NCI-H748 treated with DMSO at 0.1 percent for 48 hours (cell line): ENCODE results near the gene TREML2.
"Not testable (repeated sequence)": the region's sequence is repeated elsewhere in the genome, so short reads cannot be mapped to it uniquely, and the experiment has no call there.

Experiments
- DNase-seq: peaks from one replicate; lab custom pipeline; 2025; lab: John Stamatoyannopoulos, UW

TREML2 gene

GRCh38 chr6:41208439-41209106 is 7.6 kb upstream of the TREML2 start:
- no peak for DNase-seq

DNA sequence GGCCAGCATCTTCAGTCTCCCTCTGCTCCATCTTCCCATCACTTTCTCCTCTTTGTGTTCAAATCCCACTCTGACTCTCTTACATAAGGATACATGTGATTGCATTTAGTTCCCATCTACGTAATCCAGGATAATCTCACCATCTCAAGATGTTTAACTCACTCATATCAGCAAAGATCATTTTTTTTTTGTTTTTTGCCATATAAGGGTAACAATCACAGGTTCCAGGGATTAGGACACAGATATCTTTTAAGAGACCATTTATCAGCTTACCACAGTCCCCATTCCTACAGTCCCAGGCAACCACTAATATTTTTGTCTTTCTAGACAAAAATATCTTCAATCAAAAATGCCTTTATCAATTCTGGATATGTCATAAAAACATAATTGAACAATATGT is 3.2 kb upstream of the TREML2 start:
- no peak for DNase-seq

GRCh38 chr6:41201764-41202173 is 820 bp upstream of the TREML2 start:
- DNase-seq: no peak

GRCh38 chr6:41200296-41200900 is 551 bp downstream of the TREML2 start:
- DNase-seq: no peak

DNA sequence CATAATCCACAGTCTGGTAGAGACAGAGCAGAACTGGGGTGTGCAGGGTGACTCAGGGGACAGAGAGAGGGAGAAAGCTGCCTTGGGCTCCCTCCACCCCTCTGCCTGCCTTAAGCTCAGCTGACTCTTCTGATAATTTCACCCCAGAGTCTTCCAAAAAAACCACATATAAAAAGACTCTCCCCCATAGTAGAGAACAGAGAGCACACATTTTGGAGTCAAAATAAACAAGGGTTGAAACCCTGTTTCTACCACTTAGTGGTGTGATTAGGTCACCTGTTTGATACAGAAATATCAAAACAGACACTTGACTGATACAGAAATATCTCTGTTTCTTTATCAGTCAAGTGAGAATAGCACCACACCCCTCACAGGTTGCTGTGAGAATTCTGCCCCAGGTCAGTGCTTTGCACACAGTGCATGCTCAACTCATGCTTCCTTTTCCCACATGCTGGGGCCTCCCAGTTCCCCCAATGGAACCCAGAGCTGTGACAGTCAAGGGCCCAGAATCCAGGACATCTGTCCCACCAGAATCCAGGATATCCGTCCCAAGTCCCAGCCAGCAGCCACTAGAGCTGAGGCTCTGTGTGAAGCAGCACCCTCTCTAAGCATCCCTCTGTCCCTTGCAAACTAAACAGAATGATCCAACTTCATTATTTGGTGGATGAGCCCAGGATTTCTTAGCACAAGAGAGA is 1.2 kb downstream of the TREML2 start:
- DNase-seq: no peak

DNA sequence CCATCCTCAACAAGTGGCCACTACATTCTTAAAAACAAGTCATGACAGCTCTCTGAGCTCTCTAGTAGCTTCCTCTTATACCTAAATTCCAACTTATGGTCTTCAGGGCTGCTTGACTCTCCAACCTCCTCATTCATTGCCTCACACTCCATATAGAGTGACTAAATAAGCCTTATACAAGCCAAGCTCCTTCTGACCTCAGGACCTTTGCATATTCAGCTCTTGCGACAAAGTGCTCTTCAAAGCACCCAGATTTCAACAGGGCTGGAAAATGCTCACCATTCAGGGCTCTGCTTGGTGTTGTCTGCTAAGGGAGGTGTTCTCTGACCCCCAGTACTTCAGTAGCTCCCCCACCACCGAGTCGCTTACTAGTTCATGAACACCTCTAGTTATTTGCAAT is 3.7 kb downstream of the TREML2 start:
- DNase-seq: no peak

DNA sequence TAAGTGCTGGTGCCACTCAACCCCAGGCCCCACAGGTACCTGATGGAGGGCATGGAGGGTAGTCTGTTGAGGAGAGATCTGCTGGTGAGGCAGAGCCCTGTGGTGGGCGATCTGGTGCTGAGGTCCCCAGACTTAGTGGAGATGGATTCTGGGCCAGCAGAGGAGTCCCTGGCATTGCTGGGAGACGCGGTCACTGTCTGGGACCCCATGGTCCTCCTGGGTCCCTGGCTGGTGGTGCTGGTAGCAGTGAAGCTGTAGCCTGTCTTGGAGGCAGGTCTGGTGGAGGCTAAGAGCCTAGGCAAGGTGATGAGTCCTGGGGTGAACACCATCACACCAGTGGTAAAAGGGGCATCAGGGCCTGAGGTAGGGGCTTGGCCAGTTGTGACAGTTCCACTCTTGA is 6.6 kb downstream of the TREML2 start:
- DNase-seq: no peak

GRCh38 chr6:41193884-41194283 is 7.1 kb downstream of the TREML2 start:
- DNase-seq: no peak

DNA sequence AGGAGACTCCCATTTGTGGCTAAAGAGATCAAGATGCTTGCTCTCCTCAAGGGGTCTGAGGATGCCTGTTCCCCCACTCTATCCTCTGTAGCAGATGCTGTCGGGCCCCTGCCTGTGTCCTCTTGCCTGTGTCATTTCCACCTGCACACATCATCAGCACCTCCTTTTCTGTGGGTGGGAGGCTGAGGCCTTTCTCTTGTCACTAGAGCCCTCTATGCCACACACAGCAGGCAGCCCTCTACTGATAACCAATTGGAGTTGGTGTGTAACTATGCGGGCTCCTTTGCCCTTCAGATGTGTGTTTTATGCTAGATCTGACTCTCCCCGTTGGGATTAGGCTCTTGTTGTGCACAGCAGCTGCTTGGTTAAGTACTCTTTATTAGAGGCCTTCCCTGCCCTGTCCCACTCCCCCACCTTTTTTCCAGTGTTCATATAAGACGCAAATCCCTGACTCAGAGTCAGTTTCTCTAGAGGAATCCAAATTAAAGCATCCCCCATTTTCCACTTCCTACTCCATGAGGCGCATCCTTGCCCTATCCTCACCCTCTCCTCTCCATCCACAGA is 7.7 kb downstream of the TREML2 start:
- no peak for DNase-seq

DNA sequence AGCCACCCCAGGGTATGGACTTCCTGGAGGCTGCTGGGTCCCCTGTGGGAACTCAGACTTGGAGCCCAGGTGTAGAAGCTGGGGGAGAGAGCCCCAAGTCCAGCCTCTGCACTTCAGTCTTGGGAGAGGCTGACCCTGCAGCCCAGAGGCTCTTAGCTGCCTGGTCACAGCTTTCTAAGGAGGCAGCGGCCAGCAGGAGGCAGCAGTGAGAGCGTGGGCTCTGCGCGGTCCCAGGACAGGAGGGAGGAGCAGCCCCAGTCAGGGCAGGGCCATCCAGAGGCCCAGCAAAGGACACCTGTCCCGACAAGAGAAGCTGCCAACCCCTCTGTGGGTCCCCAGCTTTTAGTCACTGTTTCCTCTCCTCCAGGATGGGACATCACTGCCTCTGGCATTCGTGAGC is 9.4 kb downstream of the TREML2 start:
- no peak for DNase-seq

DNA sequence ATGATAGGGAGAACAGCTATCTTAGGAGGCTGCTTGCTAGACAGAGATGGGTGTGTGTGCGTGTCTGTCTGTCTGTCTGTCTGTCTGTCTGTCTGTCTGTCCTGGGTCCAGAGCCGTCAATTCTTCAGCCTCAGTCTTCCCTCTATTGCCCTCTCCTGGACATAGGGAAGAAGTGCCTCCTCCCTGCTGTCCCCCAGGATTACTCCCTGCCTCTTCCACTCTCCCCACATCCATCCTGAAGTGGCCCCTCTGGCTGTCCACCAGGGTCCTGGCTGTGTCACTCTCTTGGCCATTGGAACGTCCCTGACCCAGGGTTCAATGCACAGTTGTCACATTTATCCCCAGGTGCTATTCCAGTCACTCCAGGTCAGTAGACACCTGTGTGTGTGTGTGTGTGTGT is 10.2 kb downstream of the TREML2 start:
- no peak for DNase-seq

GRCh38 chr6:41189967-41190366 is 11.0 kb downstream of the TREML2 start:
- DNase-seq: no peak

- DNase-seq: not testable (repeated sequence)
These were observed 11.9 kb downstream of the TREML2 start for GRCh38 chr6:41189046-41189445.

GRCh38 chr6:41187924-41188886 is 12.7 kb downstream of the TREML2 start:
- no peak for DNase-seq

- DNase-seq: no peak
These were observed 14.9 kb downstream of the TREML2 start for GRCh38 chr6:41186031-41186562.

DNA sequence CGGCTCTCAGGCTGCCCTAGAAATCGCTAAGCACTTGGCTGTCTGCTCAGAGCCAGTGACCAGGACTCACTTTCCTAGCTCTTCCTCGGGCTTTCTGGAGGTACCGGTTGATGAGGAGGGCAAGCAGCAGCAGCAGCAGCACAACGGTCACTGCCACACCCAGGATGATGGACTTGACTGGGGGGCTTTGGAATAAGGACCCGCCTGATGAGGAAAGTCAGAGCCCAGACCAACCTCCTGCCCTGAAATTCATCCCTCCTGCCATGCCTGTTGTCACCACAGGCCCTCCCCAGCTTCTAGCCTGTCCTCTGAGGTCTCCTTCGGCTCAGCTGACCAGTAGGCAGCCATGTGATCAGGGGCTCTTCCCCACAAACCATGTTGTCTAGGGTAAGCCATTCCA is 16.2 kb downstream of the TREML2 start:
- DNase-seq: no peak

DNA sequence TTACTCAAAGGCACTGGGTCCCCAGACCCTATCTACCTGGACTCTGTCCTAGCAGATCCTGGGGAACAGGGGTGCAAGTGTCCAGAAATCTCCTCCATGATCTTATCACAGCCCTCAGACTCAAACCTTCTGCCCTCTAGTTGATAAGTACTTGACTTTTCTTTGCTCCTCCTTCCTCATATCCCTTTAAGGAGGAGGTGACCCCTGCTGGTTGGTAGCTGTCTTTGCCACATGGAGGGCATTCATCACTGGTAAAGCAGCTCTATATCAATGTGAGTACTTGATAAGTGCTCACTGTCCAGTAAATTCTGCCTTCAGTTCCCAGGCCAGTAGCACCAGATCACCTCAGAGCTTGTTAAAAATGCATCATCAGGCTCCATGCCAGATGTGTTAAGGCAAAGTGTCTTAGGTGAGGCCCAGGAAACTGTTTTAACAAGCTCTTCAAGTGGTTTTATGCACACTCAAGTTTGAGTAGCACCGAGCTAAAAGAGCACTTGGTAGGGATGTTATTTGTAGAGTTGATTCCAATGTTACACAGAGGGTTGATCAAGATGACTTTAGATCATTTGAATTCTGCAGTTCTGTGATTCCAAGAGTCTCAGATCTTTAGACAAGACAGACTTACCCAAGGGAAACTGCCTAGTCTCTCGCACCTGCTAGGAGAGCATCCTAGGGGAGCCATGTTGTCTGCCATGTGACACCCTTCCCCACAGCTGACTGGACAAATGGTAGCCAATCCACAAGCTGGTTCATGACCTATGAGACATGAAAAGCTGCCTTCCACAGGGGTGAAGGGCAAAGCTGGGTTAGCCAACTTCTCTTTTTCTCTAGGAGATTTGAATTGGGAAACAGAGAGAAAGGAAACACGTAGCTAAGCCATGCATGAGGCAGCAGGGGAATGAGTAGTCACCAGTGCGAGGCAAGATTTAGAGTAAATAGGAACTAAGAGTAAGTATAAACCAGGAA is 18.6 kb downstream of the TREML2 start:
- peak; percentile 6 for DNase-seq

DNA sequence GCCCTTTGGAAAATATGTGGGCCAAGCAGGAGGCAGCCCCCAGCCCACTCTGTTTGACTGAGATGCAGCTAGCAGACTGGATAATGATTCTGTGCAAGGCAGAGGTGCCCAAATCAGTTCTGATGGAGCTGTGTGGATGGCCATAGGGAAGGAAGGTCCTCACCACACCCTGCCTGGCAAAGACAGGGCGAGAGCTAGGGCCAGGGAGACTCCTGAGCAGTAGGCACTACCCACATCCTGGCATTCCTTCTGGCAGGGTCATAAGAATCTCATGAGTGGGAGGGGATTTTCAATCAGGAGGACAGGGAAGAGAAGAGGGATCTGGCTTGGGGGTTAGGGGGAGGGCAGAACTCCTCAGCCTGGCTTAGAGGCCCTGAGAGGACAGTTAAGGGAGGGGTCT is 19.4 kb downstream of the TREML2 start:
- no peak for DNase-seq

- DNase-seq: no peak
These were observed 21.8 kb downstream of the TREML2 start for GRCh38 chr6:41179163-41179562.

DNA sequence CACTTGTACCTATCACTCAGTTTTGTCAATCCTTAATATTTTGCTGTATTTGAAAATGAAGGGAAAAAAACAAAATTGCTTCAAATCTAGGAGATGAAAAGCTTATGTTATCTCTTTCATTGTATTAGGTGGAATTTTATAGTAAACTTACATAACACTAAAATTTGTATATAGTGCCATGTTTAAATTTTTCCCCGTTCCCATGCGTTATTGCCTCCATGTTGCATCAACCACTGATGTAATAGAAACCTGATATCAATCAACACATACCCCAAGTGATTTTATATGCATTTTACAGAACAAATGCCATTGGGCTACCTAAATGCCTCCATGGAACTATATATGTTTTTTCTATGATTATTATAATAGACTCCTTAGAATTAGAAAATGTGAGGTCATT is 23.3 kb downstream of the TREML2 start:
- DNase-seq: no peak

DNA sequence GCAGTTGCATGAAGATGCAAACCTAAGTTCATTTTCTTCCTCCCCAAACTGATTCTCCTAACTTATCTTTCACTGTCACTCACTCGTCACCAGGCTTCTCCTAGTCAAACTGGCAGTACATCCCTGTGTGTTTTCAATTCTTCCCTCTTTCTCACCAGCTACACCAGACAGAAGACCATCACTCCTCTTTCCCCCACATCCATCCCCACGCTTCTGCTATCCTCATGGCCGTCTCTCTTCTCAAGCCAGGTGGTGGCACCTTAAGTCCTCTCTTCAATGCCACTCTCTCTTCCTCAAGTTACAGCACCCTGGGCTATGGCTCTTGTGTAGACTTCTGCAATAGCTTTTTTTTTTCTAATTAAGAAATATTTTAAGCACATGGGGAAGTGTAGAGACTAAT is 23.7 kb downstream of the TREML2 start:
- no peak for DNase-seq
